ENCODE data around the gene SH3BGRL3.

The SH3BGRL3 gene

GRCh38 chr1:26330276-26330675 is 50.4 kb downstream of the SH3BGRL3 start:
- in situ Hi-C loops (cut with HindIII; ENCODE audit: low pct_ligation_motif_present, low pct_unique_long_range_greater_than_20kb, low sequenced_read_pairs): no loop called here
- no peak for DNase-seq
